K562 (cell line): ENCODE data around the gene POLR1H. TPM values are rescaled to one million over a fixed set of nuclear protein-coding genes. Genes with fewer than 3 reads are reported as not detected.

Experiments used
- EP400 ChIP-seq: fragments of 450-650 bp; IDR thresholded peaks from 2 replicates; pipeline ENCODE4 v1.6.1; 2017; ENCODE audit warnings: antibody characterized with exemption, mild to moderate bottlenecking, moderate library complexity
- FOXP1 ChIP-seq: sonication (generic); formaldehyde crosslinking; IDR thresholded peaks from 2 replicates; pipeline ENCODE4 v1.8.0; 2022; ENCODE audit warnings: mild to moderate bottlenecking, missing genetic modification reagents
- GTF2B ChIP-seq: IDR thresholded peaks from 2 replicates; pipeline ENCODE4 v1.6.1; 2011; ENCODE audit not compliant: insufficient read length; ENCODE audit errors: extremely low read depth
- HDAC8 ChIP-seq: fragments of 450-650 bp; IDR thresholded peaks from 2 replicates; pipeline ENCODE4 v1.6.1; 2016; ENCODE audit warnings: mild to moderate bottlenecking, missing genetic modification characterization, moderate library complexity, missing compliant biosample characterization
- JUNB ChIP-seq: fragments of 450-650 bp; formaldehyde crosslinking; conservative IDR thresholded peaks from 2 replicates; pipeline ENCODE4 v1.4.0; 2020; ENCODE audit warnings: mild to moderate bottlenecking
- JUND ChIP-seq, 2 experiments: IDR thresholded peaks; 2 replicates in 1 of 2; 3 replicates in 1 of 2; pipeline ENCODE4 v1.6.1; 2011; ENCODE audit warnings: borderline replicate concordance in 2 of 2, low read depth in 2 of 2, low read length in 2 of 2, improper control_type of control experiment in 1 of 2, missing biosample characterization in 1 of 2, missing genetic modification characterization in 1 of 2, missing genetic modification reagents in 1 of 2
- KAT8 ChIP-seq: fragments of 450-650 bp; IDR thresholded peaks from 2 replicates; pipeline ENCODE4 v1.6.1; 2016; ENCODE audit warnings: low read depth, mild to moderate bottlenecking
- MAFK ChIP-seq: IDR thresholded peaks from 2 replicates; pipeline ENCODE4 v1.6.1; 2011; ENCODE audit warnings: low read length, improper control_type of control experiment
- MYBL2 ChIP-seq, 2 experiments: fragments of 450-650 bp in 1 of 2; sonication (generic) in 1 of 2; formaldehyde crosslinking in 1 of 2; IDR thresholded peaks; 2 replicates each; pipeline versions ENCODE4 v1.6.1 to v1.8.1; 2017 to 2022; ENCODE audit warnings: borderline replicate concordance in 1 of 2, inconsistent platforms in 1 of 2, low read depth in 1 of 2, mild to moderate bottlenecking in 1 of 2, missing genetic modification reagents in 1 of 2, moderate library complexity in 1 of 2
- RNF2 ChIP-seq: sonication (generic); IDR thresholded peaks from 2 replicates; pipeline ENCODE4 v1.6.1; 2016
- SNAPC5 ChIP-seq: fragments of 250-450 bp; sonication (Bioruptor Pico); IDR thresholded peaks from 2 replicates; pipeline ENCODE4 v1.8.0; 2021; ENCODE audit warnings: moderate library complexity, mild to moderate bottlenecking, inconsistent platforms
- SRSF1 ChIP-seq: fragments of 200-400 bp; formaldehyde crosslinking; IDR thresholded peaks from 2 replicates; pipeline ENCODE4 v1.6.1; 2017; ENCODE audit warnings: mild to moderate bottlenecking, low read depth, low read length, moderate library complexity
- THRB ChIP-seq: fragments of 450-650 bp; formaldehyde crosslinking; conservative IDR thresholded peaks from 2 replicates; pipeline ENCODE4 v1.4.0; 2022; ENCODE audit warnings: mild to moderate bottlenecking, missing genetic modification characterization
- ZNF586 ChIP-seq: fragments of 450-650 bp; formaldehyde crosslinking; conservative IDR thresholded peaks from 2 replicates; pipeline ENCODE4 v1.4.0; 2020; ENCODE audit warnings: mild to moderate bottlenecking, moderate library complexity
- ZNF740 ChIP-seq, 3 experiments: fragments of 200-800 bp in 1 of 3; sonication (Bioruptor generic) in 1 of 3; sonication (generic) in 1 of 3; formaldehyde crosslinking in 1 of 3; IDR thresholded peaks; 2 replicates each; pipeline versions ENCODE4 v1.6.1 to v1.8.0; 2016 to 2022; ENCODE audit warnings: mild to moderate bottlenecking in 2 of 3, missing compliant biosample characterization in 2 of 3, missing genetic modification characterization in 2 of 3, missing genetic modification reagents in 1 of 3
- polyA plus RNA-seq, 8 experiments: library from polyadenylated mRNA; depleted of rRNA in 4 of 8; stranded (reverse) in 5 of 8; unstranded in 3 of 8; fragments of >200 nt; fragmentation: Nextera tagmentation in 2 of 8; fragmentation: Illumina TruSeq in 1 of 8; extraction: Ambion mirVana in 2 of 8; extraction: Trizol in 1 of 8; gene quantifications; 2 replicates each; pipeline versions ENCODE4 v1.2.1 to v1.2.3, GENCODE V29; 2011 to 2014; ENCODE audit warnings: inconsistent platforms in 1 of 8, missing spikeins in 1 of 8
- total RNA-seq, 7 experiments: library from RNA; depleted of rRNA in 6 of 7; stranded (reverse); fragments of >200 nt in 6 of 7; fragmentation: Illumina TruSeq in 2 of 7; extraction: Trizol in 2 of 7; gene quantifications; 2 replicates each; pipeline versions ENCODE4 v1.2.1 to v1.2.3, GENCODE V29; 2011 to 2021; ENCODE audit warnings: low replicate concordance in 1 of 7
- TF ChIP-seq, protein P1 (sequence below): IDR thresholded peaks from 2 replicates; pipeline ENCODE4 v1.6.1; 2011; ENCODE audit warnings: borderline replicate concordance, low read depth, mild to moderate bottlenecking, moderate library complexity, low read length; ENCODE audit not compliant: insufficient read depth, poor library complexity, severe bottlenecking
- TF ChIP-seq, protein P2 (sequence below): fragments of 250-450 bp; sonication (Bioruptor Pico); IDR thresholded peaks from 2 replicates; pipeline ENCODE4 v1.5.1; 2021; ENCODE audit warnings: mild to moderate bottlenecking

The POLR1H gene
- total and polyA plus RNA-seq, 9 of the 15 experiments (the other 6 are each of a cell fraction or from before 2014, with no cell fraction given), result 92.2 to 333 (median 143) TPM

DNA sequence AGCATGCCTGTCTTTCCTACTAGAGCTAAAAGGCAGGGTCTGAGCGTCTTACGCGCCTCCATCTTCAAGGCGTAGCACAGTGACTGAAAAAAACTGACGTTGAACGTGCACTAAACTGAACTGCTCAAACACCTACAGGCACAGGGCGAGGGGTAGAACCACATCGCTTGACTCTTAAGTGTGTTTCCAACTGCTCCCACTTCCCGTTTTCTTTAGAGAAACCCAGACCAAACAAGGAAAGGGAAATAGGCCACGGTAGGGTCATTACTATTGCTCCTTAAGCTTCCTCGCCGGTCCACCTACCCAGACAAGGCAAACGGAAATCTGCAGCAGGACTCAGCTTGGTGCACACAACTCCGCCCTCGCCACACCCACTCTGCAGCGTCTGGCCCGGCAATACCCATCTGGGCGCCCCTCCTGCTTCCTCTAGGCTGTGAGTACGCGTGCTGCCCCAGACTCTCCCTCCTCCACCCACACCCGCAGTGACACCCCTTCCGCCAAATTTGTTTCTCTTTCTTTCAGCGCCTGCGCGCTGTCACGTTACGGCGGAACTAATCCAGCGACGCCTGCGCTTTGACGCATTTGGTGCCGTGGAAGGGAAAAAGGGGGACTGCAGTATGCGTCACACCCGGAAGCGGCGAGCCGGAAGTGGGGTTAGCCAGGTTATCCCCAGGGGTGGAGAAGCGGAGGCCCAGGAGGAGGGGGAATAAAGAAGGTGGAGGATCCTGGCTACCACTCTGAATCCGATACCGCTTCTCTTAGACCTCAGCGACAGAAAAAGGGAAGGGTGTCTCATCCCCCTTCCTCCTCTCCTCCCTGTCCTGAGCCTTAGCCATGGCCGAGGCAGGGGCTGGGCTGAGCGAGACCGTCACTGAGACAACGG, 5.8 kb downstream of the POLR1H start, which contains the start of gene PPP1R11 (continued):
- TF ChIP-seq, protein P1, sequence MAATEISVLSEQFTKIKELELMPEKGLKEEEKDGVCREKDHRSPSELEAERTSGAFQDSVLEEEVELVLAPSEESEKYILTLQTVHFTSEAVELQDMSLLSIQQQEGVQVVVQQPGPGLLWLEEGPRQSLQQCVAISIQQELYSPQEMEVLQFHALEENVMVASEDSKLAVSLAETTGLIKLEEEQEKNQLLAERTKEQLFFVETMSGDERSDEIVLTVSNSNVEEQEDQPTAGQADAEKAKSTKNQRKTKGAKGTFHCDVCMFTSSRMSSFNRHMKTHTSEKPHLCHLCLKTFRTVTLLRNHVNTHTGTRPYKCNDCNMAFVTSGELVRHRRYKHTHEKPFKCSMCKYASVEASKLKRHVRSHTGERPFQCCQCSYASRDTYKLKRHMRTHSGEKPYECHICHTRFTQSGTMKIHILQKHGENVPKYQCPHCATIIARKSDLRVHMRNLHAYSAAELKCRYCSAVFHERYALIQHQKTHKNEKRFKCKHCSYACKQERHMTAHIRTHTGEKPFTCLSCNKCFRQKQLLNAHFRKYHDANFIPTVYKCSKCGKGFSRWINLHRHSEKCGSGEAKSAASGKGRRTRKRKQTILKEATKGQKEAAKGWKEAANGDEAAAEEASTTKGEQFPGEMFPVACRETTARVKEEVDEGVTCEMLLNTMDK, result no peak
- TF ChIP-seq JUND (IDR thresholded peaks at IDR 0.05; ENCODE audit: borderline replicate concordance, low read depth, low read length) (peak; percentile 88), JUND (tag; IDR thresholded peaks at IDR 0.05; ENCODE audit: borderline replicate concordance, low read depth, low read length) (peak; percentile 91; the same call in 2 of the 3 replicates), ZNF586 (CRISPR knock-in tag) (0 out of 2 replicates have a peak, but pooled peaks have one; percentile 24), HDAC8 (tag) (no peak), GTF2B (peak; percentile 59), RNF2 (peak; percentile 72; the same call in 1 of the 2 replicates), ZNF740 (CRISPR knock-in tag; IDR thresholded peaks at IDR 0.05) (no peak), ZNF740 (tag; IDR thresholded peaks at IDR 0.05) (0 out of 4 replicates have a peak, but pooled peaks of 1 of the 2 experiments have one; percentile 19), JUNB (peak; percentile 60), KAT8 (no peak), SNAPC5 (no peak), THRB (CRISPR knock-in tag) (0 out of 2 replicates have a peak, but pooled peaks have one; percentile 71), FOXP1 (CRISPR knock-in tag) (peak; percentile 27; the same call in 1 of the 2 replicates), SRSF1 (no peak), MYBL2 (IDR thresholded peaks at IDR 0.05; ENCODE audit: low read depth) (no peak), MYBL2 (CRISPR knock-in tag; IDR thresholded peaks at IDR 0.05; ENCODE audit: borderline replicate concordance) (no peak), MAFK (0 out of 2 replicates have a peak, but pooled peaks have one; percentile 2), EP400 (peak; percentile 82)
- TF ChIP-seq, protein P2, sequence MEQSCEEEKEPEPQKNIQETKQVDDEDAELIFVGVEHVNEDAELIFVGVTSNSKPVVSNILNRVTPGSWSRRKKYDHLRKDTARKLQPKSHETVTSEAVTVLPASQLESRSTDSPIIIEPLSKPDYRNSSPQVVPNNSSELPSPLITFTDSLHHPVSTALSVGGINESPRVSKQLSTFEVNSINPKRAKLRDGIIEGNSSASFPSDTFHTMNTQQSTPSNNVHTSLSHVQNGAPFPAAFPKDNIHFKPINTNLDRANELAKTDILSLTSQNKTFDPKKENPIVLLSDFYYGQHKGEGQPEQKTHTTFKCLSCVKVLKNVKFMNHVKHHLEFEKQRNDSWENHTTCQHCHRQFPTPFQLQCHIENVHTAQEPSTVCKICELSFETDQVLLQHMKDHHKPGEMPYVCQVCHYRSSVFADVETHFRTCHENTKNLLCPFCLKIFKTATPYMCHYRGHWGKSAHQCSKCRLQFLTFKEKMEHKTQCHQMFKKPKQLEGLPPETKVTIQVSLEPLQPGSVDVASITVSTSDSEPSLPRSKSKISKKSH (CRISPR knock-in tag), result no peak
